Urinary bladder (tissue), 4 donors: ENCODE data around the gene CHSY3. TPM values are rescaled to one million over a fixed set of nuclear protein-coding genes. Genes with fewer than 3 reads are reported as not detected.

Source experiments
- DNase-seq: peaks from one replicate; pipeline ENCODE4 v3.0.0-alpha.2; 2015; ENCODE audit errors: extremely low spot score
- H3K27ac ChIP-seq: one replicate; pipeline ENCODE4 v1.5.1; 2013; ENCODE audit warnings: low read depth, mild to moderate bottlenecking, moderate library complexity
- H3K36me3 ChIP-seq: one replicate; pipeline ENCODE4 v1.6.1; 2013; ENCODE audit warnings: mild to moderate bottlenecking, moderate library complexity; ENCODE audit not compliant: insufficient read depth
- H3K4me1 ChIP-seq: one replicate; pipeline ENCODE4 v1.6.1; 2013; ENCODE audit warnings: mild to moderate bottlenecking, moderate library complexity; ENCODE audit not compliant: insufficient read depth
- H3K4me3 ChIP-seq: one replicate; pipeline ENCODE4 v1.5.1; 2013; ENCODE audit warnings: low read depth, low read length
- WGBS: extraction: QIAGEN DNeasy Blood & Tissue Kit; methylation state at CpG from one replicate; pipeline ENCODE4 v1.1.7; 2013; 5-methylcytosine and 5-hydroxymethylcytosine counted together
- polyA plus RNA-seq: library from polyadenylated mRNA; stranded (reverse); fragments of 200-250 nt; gene quantifications from one replicate; pipeline ENCODE4 v1.2.3, GENCODE V29; 2013
- total RNA-seq: library from RNA; depleted of rRNA; stranded (reverse); fragments of >200 nt; gene quantifications from one replicate; pipeline ENCODE4 v1.2.3, GENCODE V29; 2014
- donor health status: healthy with polysubstance abuse.
- donor health status: healthy.

CHSY3 gene
- total and polyA plus RNA-seq, 2 donors = 3.2 to 23.4 TPM

DNA sequence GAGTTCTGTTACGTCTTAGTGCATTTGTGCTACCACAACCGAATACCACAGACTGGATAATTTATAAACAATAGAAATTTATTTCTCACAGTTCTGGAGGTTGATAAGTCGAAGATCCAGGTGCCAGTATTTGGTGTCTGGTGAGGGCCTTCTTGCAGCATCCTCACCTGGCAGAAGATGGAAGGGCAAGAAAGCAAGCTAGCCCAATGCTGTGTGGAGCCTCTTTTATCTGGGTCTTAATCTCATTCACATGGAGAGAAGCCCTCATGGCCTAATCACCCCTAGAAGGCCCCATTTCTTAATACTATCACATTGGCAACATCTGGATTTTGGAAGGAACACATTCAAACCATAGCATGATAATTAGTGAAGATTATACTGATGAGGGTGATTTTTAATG, 159.3 kb downstream of the CHSY3 start:
- Histone ChIP-seq H3K27ac (no peak overlapping the region), H3K36me3 (no peaks in the 10 kb centered on the region), H3K4me3 (no peak overlapping the region), H3K4me1 (no peaks in the 10 kb centered on the region)
- DNase-seq = no peak
- WGBS = 92% methylated on average over 3 of the region's 3 CpGs

DNA sequence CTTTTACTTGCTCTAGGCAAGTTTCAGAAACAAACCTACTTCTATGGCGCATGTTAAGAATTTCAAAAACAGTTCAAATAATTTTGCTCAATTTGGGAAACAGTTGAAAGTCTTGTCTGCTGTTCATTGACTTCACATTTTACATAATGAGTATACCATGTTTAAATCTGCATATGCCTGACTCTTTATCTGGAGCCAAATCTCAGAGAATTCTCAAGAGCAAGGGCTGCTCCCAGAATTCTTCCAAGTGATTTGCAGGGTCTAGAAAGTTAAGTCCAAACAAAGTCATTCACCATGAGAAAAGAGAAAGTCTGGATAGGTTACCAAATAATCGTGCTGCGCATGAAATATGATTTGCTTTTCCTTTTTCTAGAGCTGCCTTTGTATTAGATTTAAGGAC, 160.2 kb downstream of the CHSY3 start:
- H3K36me3 ChIP-seq = no peaks in the 10 kb centered on the region
- no peaks in the 10 kb centered on the region for H3K4me1 ChIP-seq
- no peak for DNase-seq
- no peak overlapping the region for H3K4me3 ChIP-seq
- 95% methylated on average over 3 of the region's 3 CpGs for WGBS
- H3K27ac ChIP-seq = no peak overlapping the region

DNA sequence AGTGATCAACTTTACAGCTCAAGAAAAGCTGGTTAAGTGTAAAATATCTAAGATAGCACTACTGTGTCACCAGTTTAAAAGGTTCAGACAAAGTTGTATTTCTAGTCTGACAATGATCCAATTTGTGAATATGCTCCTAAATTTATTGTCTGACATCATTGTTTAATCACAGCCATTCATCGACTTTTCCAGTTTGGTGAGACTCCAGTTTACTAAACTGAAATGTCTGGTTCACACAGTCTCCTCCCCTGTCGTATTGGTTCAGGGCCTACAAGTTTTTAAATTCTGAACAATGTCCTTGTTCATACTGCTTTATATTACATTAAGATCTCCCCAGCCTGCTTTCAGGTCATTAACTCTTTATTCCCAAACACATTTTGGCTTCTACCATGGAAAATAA, 161.4 kb downstream of the CHSY3 start:
- Histone ChIP-seq H3K4me3 (no peak overlapping the region), H3K36me3 (no peaks in the 10 kb centered on the region), H3K4me1 (no peaks in the 10 kb centered on the region), H3K27ac (no peak overlapping the region)
- DNase-seq = no peak
- 59% methylated on average over 2 of the region's 2 CpGs for WGBS

DNA sequence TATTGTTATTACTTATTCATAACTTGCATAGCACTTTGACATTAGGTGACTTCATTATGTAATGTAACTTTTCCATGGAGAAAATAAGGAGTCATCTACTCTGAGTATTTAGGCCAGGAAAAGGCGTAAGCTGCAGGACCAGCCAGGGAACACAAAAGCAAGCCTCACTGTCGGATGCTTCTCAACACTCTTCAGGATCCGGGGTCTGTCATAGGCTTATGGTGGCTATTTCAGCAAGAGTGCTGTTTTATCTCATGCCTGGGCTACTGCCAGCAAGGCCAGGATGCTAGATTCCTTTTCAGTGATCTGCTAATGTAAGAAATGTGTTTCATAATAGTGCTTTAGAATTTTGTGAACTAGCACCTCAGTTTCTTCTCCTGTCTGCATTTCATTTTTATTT, 162.4 kb downstream of the CHSY3 start:
- DNase-seq = no peak
- Histone ChIP-seq H3K27ac (no peak overlapping the region), H3K36me3 (no peaks in the 10 kb centered on the region), H3K4me3 (no peak overlapping the region), H3K4me1 (no peaks in the 10 kb centered on the region)
- 52% methylated on average over 3 of the region's 3 CpGs for WGBS

DNA sequence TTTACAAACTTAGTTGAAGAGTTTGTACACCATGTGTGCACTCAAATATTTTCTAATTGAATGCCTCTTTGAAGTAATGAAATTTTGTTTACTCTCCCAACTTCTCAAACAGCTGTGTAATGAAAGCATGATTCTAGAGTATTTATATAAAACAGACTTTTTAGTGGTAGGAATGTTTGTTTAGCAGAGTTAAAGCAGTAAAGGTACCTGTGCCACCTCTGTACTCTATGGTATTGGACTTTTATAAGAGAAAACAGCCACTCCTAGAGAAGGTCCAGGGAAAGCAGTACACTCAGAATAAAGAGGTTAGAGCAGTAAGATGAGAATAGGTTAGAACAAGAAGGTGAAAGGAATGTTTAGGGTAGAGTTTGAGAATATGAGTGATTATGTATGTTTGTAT, 163.1 kb downstream of the CHSY3 start:
- Histone ChIP-seq H3K4me1 (no peaks in the 10 kb centered on the region), H3K36me3 (no peaks in the 10 kb centered on the region), H3K4me3 (no peak overlapping the region), H3K27ac (no peak overlapping the region)
- no peak for DNase-seq

DNA sequence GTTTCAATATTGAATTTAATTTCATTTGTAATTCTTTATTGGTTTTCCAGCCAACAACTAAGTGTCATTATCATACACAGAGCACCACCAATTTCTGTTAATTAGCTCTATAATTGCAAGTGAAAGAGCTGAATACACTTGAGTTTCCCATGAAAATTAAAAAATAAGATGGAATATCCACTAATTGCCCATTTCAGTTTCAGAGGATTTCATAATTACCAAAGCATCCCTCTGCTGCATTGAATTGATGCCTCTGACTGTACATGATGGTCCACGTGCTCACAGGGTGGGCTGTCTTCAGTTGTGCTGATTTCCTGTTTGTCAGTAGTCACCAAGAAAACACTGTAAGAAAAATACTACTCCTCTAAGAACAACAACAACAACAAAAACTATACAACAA, 163.8 kb downstream of the CHSY3 start:
- DNase-seq = no peak
- WGBS = 85% methylated on average over 1 of the region's 1 CpG
- H3K27ac ChIP-seq = no peak overlapping the region
- H3K4me1 ChIP-seq = no peaks in the 10 kb centered on the region
- no peak overlapping the region for H3K4me3 ChIP-seq
- no peaks in the 10 kb centered on the region for H3K36me3 ChIP-seq

DNA sequence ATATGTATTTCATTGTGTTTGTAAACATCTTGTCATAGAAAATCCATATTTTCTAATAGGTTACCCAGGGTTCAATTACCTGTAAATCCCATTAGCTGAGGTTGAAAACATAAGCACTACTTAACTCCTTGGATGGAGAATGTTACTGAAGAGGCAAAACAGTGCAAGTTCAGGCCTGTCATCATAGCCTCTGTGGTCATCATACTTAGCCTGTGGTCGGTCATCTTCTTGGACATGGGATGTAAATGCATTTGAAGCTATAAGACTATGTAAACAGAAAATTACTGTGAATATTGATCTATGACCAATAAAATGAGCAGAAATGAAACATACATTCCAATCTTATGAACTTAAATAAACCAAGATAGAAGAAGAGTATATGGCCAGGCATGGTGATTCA, 164.7 kb downstream of the CHSY3 start:
- WGBS = 85% methylated on average over 1 of the region's 1 CpG
- Histone ChIP-seq H3K36me3 (no peaks in the 10 kb centered on the region), H3K27ac (no peak overlapping the region), H3K4me1 (no peaks in the 10 kb centered on the region), H3K4me3 (no peak overlapping the region)
- DNase-seq = no peak

DNA sequence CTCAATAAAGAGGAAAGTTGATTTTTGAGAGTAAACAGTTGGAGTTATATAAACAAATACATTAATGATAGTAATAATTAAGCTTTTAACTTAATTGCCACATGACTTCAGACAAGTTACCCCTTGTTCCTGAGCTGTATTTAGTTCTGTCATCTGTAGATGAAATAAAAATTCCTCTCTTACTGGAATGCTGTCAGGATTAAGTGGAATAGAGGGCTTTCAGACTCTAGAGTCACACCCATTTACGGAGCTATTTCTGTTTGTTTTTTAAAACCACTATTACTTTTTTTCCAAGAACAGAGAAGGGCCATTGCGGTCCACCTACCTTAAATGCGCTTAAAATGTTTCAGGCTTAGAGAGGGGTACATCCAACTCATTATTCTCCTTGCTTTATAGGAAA, 170.6 kb downstream of the CHSY3 start:
- 79% methylated on average over 3 of the region's 3 CpGs for WGBS

DNA sequence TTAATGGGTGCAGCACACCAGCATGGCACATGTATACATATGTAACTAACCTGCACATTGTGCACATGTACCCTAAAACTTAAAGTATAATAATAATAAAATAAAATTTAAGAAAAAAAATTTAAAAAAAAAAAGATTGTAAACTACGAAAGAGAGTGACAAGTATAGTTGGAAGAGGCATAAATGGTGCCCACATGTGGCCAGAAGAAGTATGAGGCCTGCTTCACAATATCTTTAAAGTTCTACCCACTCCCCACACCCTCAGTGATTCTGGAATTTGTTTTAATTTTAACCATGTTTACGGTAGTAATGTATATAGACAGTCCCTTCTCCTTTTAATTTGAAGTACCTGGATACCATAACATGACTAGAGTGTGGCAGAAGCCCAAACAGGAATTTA, 172.7 kb downstream of the CHSY3 start:
- H3K36me3 ChIP-seq = no peaks in the 10 kb centered on the region
- no peak overlapping the region for H3K4me3 ChIP-seq
- WGBS = 93% methylated on average over 2 of the region's 2 CpGs
- no peak overlapping the region for H3K27ac ChIP-seq
- H3K4me1 ChIP-seq = no peaks in the 10 kb centered on the region
- no peak for DNase-seq

More for the DNA sequence above, 170.6 kb downstream of the CHSY3 start:
- Histone ChIP-seq H3K27ac (no peak overlapping the region), H3K4me3 (no peak overlapping the region), H3K36me3 (no peaks in the 10 kb centered on the region), H3K4me1 (no peaks in the 10 kb centered on the region)
- DNase-seq = no peak

DNA sequence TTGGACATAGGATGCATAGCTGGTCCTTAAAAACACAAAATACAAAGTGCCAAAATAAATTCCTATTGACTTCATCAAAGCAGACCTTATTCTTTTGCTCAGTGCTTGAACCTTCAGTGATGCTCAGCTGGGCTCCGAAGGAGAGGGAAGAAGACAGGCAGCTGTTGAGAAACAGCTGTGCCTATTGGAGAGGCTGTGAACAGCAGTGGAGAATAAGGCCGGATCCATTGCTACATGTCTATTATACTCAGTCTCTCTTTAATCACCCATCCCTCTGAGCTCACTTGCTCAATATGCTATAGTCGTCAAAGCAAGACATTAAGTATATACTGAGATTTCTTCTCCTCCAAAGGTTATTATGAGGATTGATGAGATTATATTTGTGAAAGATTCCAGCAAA, 174.4 kb downstream of the CHSY3 start:
- no peak for DNase-seq
- Histone ChIP-seq H3K4me1 (no peaks in the 10 kb centered on the region), H3K27ac (no peak overlapping the region), H3K4me3 (no peak overlapping the region), H3K36me3 (no peaks in the 10 kb centered on the region)
- 66% methylated on average over 3 of the region's 3 CpGs for WGBS

DNA sequence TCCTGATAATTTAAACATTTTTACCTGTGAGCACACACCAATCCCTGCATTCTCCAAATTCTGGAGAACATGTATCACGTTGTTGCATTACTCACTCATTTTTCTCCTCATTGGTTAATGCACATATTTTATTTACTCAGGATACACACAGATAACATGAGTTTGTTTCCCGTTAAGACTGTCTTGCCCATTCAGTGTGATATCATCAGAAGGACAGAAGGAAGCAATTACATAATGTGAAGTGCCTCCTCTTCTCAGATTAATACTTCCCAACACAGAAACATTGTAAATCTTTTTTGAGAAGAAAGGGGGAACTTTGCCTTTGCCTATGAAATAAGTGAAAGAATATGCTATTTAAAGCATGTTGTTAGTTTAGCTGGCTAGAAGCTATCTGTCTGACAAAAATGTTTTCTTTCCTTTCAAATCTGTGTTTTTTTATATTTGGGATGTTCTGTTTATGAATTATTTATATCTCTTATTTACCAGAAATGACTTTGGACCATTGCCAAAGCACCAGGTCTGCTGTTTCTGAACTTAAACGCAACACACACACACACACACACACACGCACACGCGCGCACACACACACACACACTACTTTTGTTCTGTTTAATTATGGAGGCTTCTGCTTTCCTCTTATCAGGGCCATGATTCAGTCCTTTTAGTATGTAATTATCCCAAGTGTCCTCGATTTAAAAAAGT, 186.5 kb downstream of the CHSY3 start:
- 65% methylated on average over 8 of the region's 8 CpGs for WGBS
- Histone ChIP-seq H3K4me1 (no peaks in the 10 kb centered on the region), H3K27ac (no peak overlapping the region), H3K4me3 (no peak overlapping the region), H3K36me3 (no peaks in the 10 kb centered on the region)
- DNase-seq = no peak

DNA sequence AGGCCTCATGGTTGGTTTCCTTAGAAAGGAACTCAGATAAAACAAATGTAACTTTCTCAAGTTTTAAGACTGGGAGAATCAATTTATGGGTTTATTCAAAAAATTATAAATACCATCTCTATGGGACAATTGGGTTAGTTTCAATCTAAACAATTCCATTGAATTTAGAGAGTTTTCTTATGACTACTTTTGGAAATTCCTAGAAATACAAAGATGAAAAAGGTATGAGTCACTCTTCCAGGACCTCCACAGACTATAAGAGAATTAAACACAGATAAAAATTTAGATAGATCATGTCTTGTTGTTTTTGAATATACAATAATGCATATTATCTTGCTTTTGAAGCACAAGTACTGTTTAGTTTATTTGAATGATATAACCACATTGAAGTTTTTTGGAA, 188.7 kb downstream of the CHSY3 start:
- DNase-seq = no peak
- Histone ChIP-seq H3K36me3 (no peaks in the 10 kb centered on the region), H3K4me1 (no peaks in the 10 kb centered on the region), H3K4me3 (no peak overlapping the region), H3K27ac (no peak overlapping the region)

DNA sequence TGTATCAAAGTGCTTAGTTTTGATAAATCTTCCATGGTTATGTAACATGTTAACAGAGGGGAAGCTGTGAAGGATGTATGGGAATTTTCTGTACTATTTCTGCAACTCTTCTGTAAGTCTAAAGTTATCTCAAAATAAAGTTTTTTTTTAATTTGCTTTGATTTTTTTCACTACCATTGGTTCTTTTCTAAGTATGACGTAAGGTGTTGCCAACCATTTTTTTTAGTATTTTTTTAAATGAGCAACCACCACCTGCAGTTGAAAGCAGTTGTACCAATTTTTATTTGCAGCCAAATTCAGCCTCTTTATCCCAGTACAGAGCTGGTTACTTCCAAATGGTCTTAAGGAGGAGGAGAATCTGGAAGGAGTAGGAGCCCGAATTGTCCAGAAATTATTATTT, 192.2 kb downstream of the CHSY3 start:
- H3K27ac ChIP-seq = no peak overlapping the region
- no peaks in the 10 kb centered on the region for H3K36me3 ChIP-seq
- H3K4me1 ChIP-seq = no peaks in the 10 kb centered on the region
- DNase-seq = no peak
- 97% methylated on average over 2 of the region's 2 CpGs for WGBS
- H3K4me3 ChIP-seq = no peak overlapping the region

DNA sequence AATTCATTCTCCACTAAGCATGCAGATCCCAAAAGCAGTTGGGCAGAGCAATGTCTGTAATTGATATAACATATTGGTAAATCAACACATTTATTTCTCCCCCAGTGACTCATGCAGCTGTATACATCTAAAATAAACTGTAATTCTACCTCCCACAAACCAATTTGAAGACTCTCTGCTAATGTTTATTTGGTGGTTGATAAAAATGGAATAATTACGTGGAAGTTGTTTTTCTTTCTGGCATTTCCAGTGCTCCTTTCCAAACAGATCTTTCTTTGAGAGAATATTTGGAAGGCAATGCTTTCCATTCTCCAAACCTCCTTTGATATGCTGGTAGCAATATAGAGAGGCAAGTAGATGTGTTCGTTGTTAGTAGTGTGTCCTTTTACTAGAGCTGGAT, 194.7 kb downstream of the CHSY3 start:
- no peaks in the 10 kb centered on the region for H3K4me1 ChIP-seq
- DNase-seq = no peak
- H3K4me3 ChIP-seq = no peak overlapping the region
- no peak overlapping the region for H3K27ac ChIP-seq
- no peaks in the 10 kb centered on the region for H3K36me3 ChIP-seq
- 35% methylated on average over 2 of the region's 2 CpGs for WGBS

DNA sequence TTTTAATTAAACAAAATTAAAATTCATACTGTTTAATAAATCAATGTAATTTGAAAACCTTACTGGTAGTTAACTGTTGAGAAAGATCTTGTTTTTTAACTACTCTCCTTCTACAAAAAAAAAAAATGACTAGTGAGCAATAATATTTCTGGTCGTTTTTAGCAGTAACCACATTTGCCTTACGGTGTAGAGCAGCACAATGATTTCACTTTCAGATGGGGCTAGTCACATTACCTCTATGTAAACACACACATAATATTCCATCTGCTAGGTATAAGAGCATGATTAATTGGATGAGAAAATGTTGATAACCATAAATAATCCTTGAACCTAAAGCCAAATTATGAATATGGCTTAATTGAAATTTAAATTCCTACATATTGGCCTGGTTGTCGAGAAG, 198.1 kb downstream of the CHSY3 start:
- Histone ChIP-seq H3K4me1 (no peaks in the 10 kb centered on the region), H3K27ac (no peak overlapping the region), H3K36me3 (no peaks in the 10 kb centered on the region), H3K4me3 (no peak overlapping the region)
- WGBS = 78% methylated on average over 3 of the region's 3 CpGs
- DNase-seq = no peak
